IMR-90 (cell line): ENCODE measurements around the gene PLVAP. TPM values are rescaled to one million over a fixed set of nuclear protein-coding genes. Genes with fewer than 3 reads are reported as not detected.

Experiments used
- ATAC-seq: fragments of 200-7000 bp; cut with Tn5 transposase; 2 replicates; pipeline ENCODE4 v1.9.1; 2020; ENCODE audit warnings: low read depth, mild to moderate bottlenecking, moderate library complexity
- BruUV-seq: library from RNA; stranded (reverse); fragments of 400-500 nt; replicated peaks from 2 replicates; lab custom pipeline; 2021; lab: Mats Ljungman, UMichigan
- CTCF ChIA-PET: fragments of 300-600 bp; formaldehyde crosslinking; extraction: SDS; loops from one replicate; lab custom pipeline; 2021; ENCODE audit warnings: antibody characterized with exemption; lab: Yijun Ruan, JAX
- POLR2A ChIA-PET: fragments of 300-600 bp; sonication (Branson Sonifier 250); formaldehyde crosslinking; loops from one replicate; lab custom pipeline; 2022; ENCODE audit warnings: antibody characterized with exemption; ENCODE audit not compliant: unreplicated experiment; lab: Charles Lee
- DNase-seq: peaks from one replicate; pipeline ENCODE4 v3.0.0; 2013
- H2AFZ ChIP-seq: replicated peaks from 2 replicates; pipeline ENCODE3; 2013; ENCODE audit warnings: low read length, mild to moderate bottlenecking; ENCODE audit not compliant: poor library complexity
- H2AK5ac ChIP-seq: 2 replicates; pipeline ENCODE4 v1.6.1; 2013; ENCODE audit warnings: low read depth, low read length, inconsistent platforms
- H2AK9ac ChIP-seq: replicated peaks from 2 replicates; pipeline ENCODE3; 2013; ENCODE audit warnings: mild to moderate bottlenecking, low read depth, low read length, moderate library complexity; ENCODE audit not compliant: poor library complexity
- H2BK120ac ChIP-seq: 2 replicates; pipeline ENCODE4 v1.6.1; 2013; ENCODE audit warnings: low read depth, low read length, inconsistent platforms
- H2BK15ac ChIP-seq: 3 replicates; pipeline ENCODE4 v1.6.1; 2013; ENCODE audit warnings: low read depth, low read length, inconsistent platforms
- H2BK20ac ChIP-seq: 2 replicates; pipeline ENCODE4 v1.6.1; 2013; ENCODE audit warnings: low read depth, mild to moderate bottlenecking, inconsistent platforms, low read length, moderate library complexity
- H2BK5ac ChIP-seq: 2 replicates; pipeline ENCODE4 v1.6.1; 2013; ENCODE audit warnings: mild to moderate bottlenecking, low read depth, low read length, inconsistent platforms; ENCODE audit not compliant: poor library complexity, severe bottlenecking
- H3K14ac ChIP-seq: replicated peaks from 2 replicates; pipeline ENCODE4 v1.6.1; 2013; ENCODE audit warnings: low read depth, low read length, inconsistent platforms
- H3K18ac ChIP-seq: 2 replicates; pipeline ENCODE4 v1.6.1; 2013; ENCODE audit warnings: low read depth, low read length, control low read depth
- H3K23ac ChIP-seq: 2 replicates; pipeline ENCODE4 v1.6.1; 2013; ENCODE audit warnings: low read depth, low read length, inconsistent platforms
- H3K27ac ChIP-seq: 2 replicates; pipeline ENCODE4 v1.5.1; 2013; ENCODE audit warnings: mild to moderate bottlenecking, control low read depth, low read length; ENCODE audit not compliant: insufficient read depth
- H3K27me3 ChIP-seq: 2 replicates; pipeline ENCODE4 v1.6.1; 2013; ENCODE audit warnings: low read length; ENCODE audit not compliant: control insufficient read depth, insufficient read depth
- H3K36me3 ChIP-seq: 2 replicates; pipeline ENCODE4 v1.6.1; 2013; ENCODE audit warnings: low read length, mixed read lengths; ENCODE audit not compliant: control insufficient read depth, insufficient read depth
- H3K4ac ChIP-seq: 2 replicates; pipeline ENCODE4 v1.6.1; 2013; ENCODE audit warnings: low read depth, low read length, inconsistent platforms
- H3K4me1 ChIP-seq: 2 replicates; pipeline ENCODE4 v1.6.1; 2013; ENCODE audit warnings: low read length, mixed read lengths; ENCODE audit not compliant: control insufficient read depth, insufficient read depth
- H3K4me2 ChIP-seq: 2 replicates; pipeline ENCODE4 v1.6.1; 2013; ENCODE audit warnings: low read depth, mild to moderate bottlenecking, control low read depth, low read length, moderate library complexity
- H3K4me3 ChIP-seq: 2 replicates; pipeline ENCODE4 v1.5.1; 2013; ENCODE audit warnings: low read depth, mild to moderate bottlenecking, control low read depth, low read length, moderate library complexity; ENCODE audit not compliant: insufficient read depth
- H3K56ac ChIP-seq: 2 replicates; pipeline ENCODE4 v1.6.1; 2013; ENCODE audit warnings: low read length, inconsistent platforms; ENCODE audit not compliant: insufficient read depth; ENCODE audit errors: extremely low read depth
- H3K79me1 ChIP-seq, 2 experiments: 2 replicates each; pipeline ENCODE4 v1.6.1; 2013; ENCODE audit warnings: low read length in 2 of 2, inconsistent platforms in 1 of 2, low read depth in 1 of 2
- H3K9ac ChIP-seq: 2 replicates; pipeline ENCODE4 v1.6.1; 2013; ENCODE audit warnings: low read depth, low read length, control low read depth
- H3K9me1 ChIP-seq: 2 replicates; pipeline ENCODE4 v1.6.1; 2013; ENCODE audit warnings: low read length, inconsistent platforms; ENCODE audit not compliant: insufficient read depth
- H3K9me3 ChIP-seq: 2 replicates; pipeline ENCODE4 v1.6.1; 2013; ENCODE audit warnings: low read length; ENCODE audit not compliant: control insufficient read depth, insufficient read depth
- H4K20me1 ChIP-seq: 2 replicates; pipeline ENCODE4 v1.6.1; 2013; ENCODE audit warnings: low read length, inconsistent platforms; ENCODE audit not compliant: insufficient read depth
- H4K5ac ChIP-seq: 2 replicates; pipeline ENCODE4 v1.6.1; 2013; ENCODE audit warnings: mild to moderate bottlenecking, low read depth, low read length, control low read depth
- H4K8ac ChIP-seq, 2 experiments: 2 replicates each; pipeline ENCODE4 v1.6.1; 2013; ENCODE audit warnings: low read depth in 2 of 2, low read length in 2 of 2, control low read depth in 1 of 2, inconsistent platforms in 1 of 2
- H4K91ac ChIP-seq: 2 replicates; pipeline ENCODE4 v1.6.1; 2013; ENCODE audit warnings: low read depth, low read length, inconsistent platforms; ENCODE audit not compliant: insufficient read depth
- CEBPB ChIP-seq: IDR thresholded peaks from 2 replicates; pipeline ENCODE4 v1.6.1; 2012; ENCODE audit warnings: low read depth, low read length, improper control_type of control experiment
- ELK1 ChIP-seq: fragments of 150-350 bp; IDR thresholded peaks from 2 replicates; pipeline ENCODE4 v1.6.1; 2016; ENCODE audit warnings: low read depth, mild to moderate bottlenecking, low read length, moderate library complexity, borderline replicate concordance
- MAFK ChIP-seq: IDR thresholded peaks from 2 replicates; pipeline ENCODE4 v1.6.1; 2012; ENCODE audit warnings: low read depth, low read length, improper control_type of control experiment
- RAD21 ChIP-seq: IDR thresholded peaks from 2 replicates; pipeline ENCODE4 v1.6.1; 2012; ENCODE audit warnings: low read length, improper control_type of control experiment
- RCOR1 ChIP-seq: IDR thresholded peaks from 2 replicates; pipeline ENCODE4 v1.6.1; 2012; ENCODE audit warnings: mild to moderate bottlenecking, low read length, improper control_type of control experiment; ENCODE audit not compliant: insufficient replicate concordance
- RFX5 ChIP-seq: IDR thresholded peaks from 2 replicates; pipeline ENCODE4 v1.8.0; 2012; ENCODE audit warnings: low read depth, mild to moderate bottlenecking, low read length, moderate library complexity
- WGBS, 2 experiments: methylation state at CpG; one replicate each; pipeline versions ENCODE4 v1.1.5 to v1.1.7; 2013; ENCODE audit warnings: missing lambda C conversion rate in 2 of 2; ENCODE audit not compliant: insufficient read length in 1 of 2; ENCODE audit errors: extremely low coverage in 2 of 2; 5-methylcytosine and 5-hydroxymethylcytosine counted together
- dilution Hi-C: fragments of 300-500 bp; cut with HindIII; formaldehyde crosslinking; loops from one replicate; pipeline ENCODE4 v1.14.3; 2018; ENCODE audit warnings: low sequenced_read_pairs; ENCODE audit not compliant: unreplicated experiment
- in situ Hi-C: fragments of 300-500 bp; cut with MboI; formaldehyde crosslinking; loops from 3 replicates; pipeline ENCODE4 v1.14.3; 2019; ENCODE audit warnings: low sequenced_read_pairs, inconsistent platforms, mixed read lengths
- intact Hi-C: fragments of 100-400 bp; cut with micrococcal nuclease; formaldehyde crosslinking; loops from 2 replicates; pipeline ENCODE4 v1.10.0; 2022
- polyA plus RNA-seq, 3 experiments: library from polyadenylated mRNA; depleted of rRNA; stranded (reverse); fragments of >200 nt; gene quantifications; 2 replicates each; pipeline ENCODE4 v1.2.3, GENCODE V29; 2012; ENCODE audit warnings: low replicate concordance in 1 of 3
- total RNA-seq: library from RNA; depleted of rRNA; stranded (reverse); fragments of >200 nt; gene quantifications from 2 replicates; pipeline ENCODE4 v1.2.3, GENCODE V29; 2012
- TF ChIP-seq, protein P1 (sequence below): fragments of 150-350 bp; IDR thresholded peaks from 2 replicates; pipeline ENCODE4 v1.6.1; 2017; ENCODE audit warnings: mild to moderate bottlenecking, antibody characterized with exemption, low read length, low read depth

Gene PLVAP
- total and polyA plus RNA-seq, 2 of the 4 experiments (the other 2 are of a cell fraction), result not detected

DNA sequence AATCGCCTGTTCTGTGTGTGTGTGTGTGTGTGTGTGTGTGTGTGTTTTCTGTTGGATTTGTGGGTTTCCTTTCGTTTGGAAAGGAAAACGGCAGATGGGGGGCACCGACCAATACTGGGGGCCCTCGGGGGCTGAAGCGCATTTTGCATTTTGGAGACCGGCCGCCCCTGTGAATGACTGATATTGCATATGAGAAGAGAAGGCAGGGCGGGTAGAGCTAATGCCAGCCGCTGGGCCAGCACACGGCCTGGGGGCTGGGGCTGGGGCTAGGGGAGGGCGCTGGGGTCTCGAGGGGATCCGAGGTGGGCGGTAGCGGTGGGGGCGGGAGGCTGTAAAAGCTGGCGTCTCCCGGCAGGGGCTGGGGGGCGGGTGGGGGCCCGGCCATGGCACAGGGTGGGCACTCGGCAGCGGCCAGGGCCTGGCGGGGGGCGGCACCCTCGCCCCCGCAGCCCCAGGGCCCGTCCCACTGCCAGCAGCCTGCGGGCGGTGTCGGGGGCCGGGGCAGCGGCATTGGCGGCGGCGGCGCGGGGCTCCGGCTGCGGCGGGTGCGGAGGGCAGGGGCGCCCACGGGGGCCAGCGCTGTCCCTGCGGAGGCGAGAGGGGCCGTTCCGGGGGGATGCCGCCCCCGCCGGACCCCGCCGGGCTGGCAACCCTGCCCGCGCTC, 53.7 kb downstream of the PLVAP start:
- H3K9me3 ChIP-seq, result no peaks in the 10 kb centered on the region
- no peak overlapping the region for H2BK20ac ChIP-seq
- no peaks in the 10 kb centered on the region for H3K9me1 ChIP-seq
- no peak overlapping the region for H3K14ac ChIP-seq
- H3K36me3 ChIP-seq, result peaks cover 44% of the 10 kb centered on the region
- dilution Hi-C loops, result no loop called here
- no peak overlapping the region for H2AK9ac ChIP-seq
- no peak overlapping the region for H2BK5ac ChIP-seq
- no peak overlapping the region for H3K18ac ChIP-seq
- H4K91ac ChIP-seq, result no peak overlapping the region
- intact Hi-C loops, result no loop called here
- no peak overlapping the region for H3K27ac ChIP-seq
- in situ Hi-C loops, result no loop called here
- no peak overlapping the region for H3K4me2 ChIP-seq
- H4K20me1 ChIP-seq, result peaks cover 8% of the 10 kb centered on the region; the same call in 1 of the 2 replicates
- H2BK15ac ChIP-seq, result no peak overlapping the region
- no peak overlapping the region for H2BK120ac ChIP-seq
- no peak overlapping the region for H3K9ac ChIP-seq
- H3K4me3 ChIP-seq, result no peak overlapping the region
- ChIA-PET CTCF (no interaction called here), POLR2A (no interaction called here)
- no peak overlapping the region for H4K8ac ChIP-seq
- TF ChIP-seq, protein P1, sequence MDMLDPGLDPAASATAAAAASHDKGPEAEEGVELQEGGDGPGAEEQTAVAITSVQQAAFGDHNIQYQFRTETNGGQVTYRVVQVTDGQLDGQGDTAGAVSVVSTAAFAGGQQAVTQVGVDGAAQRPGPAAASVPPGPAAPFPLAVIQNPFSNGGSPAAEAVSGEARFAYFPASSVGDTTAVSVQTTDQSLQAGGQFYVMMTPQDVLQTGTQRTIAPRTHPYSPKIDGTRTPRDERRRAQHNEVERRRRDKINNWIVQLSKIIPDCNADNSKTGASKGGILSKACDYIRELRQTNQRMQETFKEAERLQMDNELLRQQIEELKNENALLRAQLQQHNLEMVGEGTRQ, result no peak
- no peak for TF ChIP-seq RAD21
- TF ChIP-seq RCOR1, result no peak
- TF ChIP-seq CEBPB, result no peak
- TF ChIP-seq ELK1, result no peak
- no peak for TF ChIP-seq RFX5
- no peak for TF ChIP-seq MAFK
- 32% methylated on average over 11 of the region's 56 CpGs; no CpG with 5 or more reads in 1 of the 2 experiments for WGBS, 2 experiments
- no peak overlapping the region for H3K4ac ChIP-seq
- DNase-seq, result no peak
- no peak overlapping the region for H3K23ac ChIP-seq
- ATAC-seq, result no peak
- peaks cover 0 to 5% of the 10 kb centered on the region in 2 experiments; a peak in 1 of 4 replicates for H3K79me1 ChIP-seq
- no peaks in the 10 kb centered on the region for H3K27me3 ChIP-seq
- no peak overlapping the region for H4K5ac ChIP-seq
- no peaks in the 10 kb centered on the region for H3K4me1 ChIP-seq
- no peak overlapping the region for H2AFZ ChIP-seq
- H2AK5ac ChIP-seq, result no peak overlapping the region
- H3K56ac ChIP-seq, result no peak overlapping the region
- no TSS peak for BruUV-seq
